Measurements from ENCODE around the gene MKLN1.

GRCh38 chr7:131506597-131506996 is 178.9 kb downstream of the MKLN1 start:
- TF ChIP-seq, protein P1, sequence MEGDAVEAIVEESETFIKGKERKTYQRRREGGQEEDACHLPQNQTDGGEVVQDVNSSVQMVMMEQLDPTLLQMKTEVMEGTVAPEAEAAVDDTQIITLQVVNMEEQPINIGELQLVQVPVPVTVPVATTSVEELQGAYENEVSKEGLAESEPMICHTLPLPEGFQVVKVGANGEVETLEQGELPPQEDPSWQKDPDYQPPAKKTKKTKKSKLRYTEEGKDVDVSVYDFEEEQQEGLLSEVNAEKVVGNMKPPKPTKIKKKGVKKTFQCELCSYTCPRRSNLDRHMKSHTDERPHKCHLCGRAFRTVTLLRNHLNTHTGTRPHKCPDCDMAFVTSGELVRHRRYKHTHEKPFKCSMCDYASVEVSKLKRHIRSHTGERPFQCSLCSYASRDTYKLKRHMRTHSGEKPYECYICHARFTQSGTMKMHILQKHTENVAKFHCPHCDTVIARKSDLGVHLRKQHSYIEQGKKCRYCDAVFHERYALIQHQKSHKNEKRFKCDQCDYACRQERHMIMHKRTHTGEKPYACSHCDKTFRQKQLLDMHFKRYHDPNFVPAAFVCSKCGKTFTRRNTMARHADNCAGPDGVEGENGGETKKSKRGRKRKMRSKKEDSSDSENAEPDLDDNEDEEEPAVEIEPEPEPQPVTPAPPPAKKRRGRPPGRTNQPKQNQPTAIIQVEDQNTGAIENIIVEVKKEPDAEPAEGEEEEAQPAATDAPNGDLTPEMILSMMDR (conservative IDR thresholded peaks at IDR 0.05) = no peak
- no peak for TF ChIP-seq EZH2 (IDR thresholded peaks at IDR 0.05; ENCODE audit: low read depth)
